Stimulated activated CD4-positive, alpha-beta T cell treated with anti-CD3 and anti-CD28 coated beads, Interleukin-15, amount 100 ng/mL, for 1 hour (primary cell): ENCODE data around the gene HABP2.

ENCODE experiments used
- DNase-seq, 2 donors: peaks; one replicate each; pipeline ENCODE4 v3.0.0-alpha.2; 2020; ENCODE audit warnings: low read depth in 1 of 2, low spot score in 1 of 2

The HABP2 gene

DNA sequence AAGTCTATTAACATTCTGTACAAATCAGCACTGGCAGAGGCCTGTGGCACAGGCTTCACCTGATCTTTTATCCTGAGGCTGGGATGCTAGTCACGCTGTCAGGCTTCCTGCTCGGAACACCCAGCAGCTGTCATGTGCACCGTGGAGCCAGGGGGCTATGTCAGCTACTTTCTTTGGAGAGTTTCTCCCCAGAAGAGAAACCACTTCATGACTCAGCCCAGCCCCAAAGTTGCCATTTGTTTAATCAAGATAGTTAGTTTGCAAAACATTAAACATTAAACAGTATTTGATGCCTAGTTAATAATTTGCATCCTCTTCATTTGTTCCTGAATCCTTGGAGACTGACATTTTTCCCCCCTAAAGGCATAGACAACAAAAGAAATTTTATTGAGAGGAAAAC lies at the start of gene HABP2:
TSS of gene HABP2 (plus strand) at position 353 of the 400 bp plus-strand sequence. CDS start 69 bp downstream, outside the sequence.
- DNase-seq = no peak

DNA sequence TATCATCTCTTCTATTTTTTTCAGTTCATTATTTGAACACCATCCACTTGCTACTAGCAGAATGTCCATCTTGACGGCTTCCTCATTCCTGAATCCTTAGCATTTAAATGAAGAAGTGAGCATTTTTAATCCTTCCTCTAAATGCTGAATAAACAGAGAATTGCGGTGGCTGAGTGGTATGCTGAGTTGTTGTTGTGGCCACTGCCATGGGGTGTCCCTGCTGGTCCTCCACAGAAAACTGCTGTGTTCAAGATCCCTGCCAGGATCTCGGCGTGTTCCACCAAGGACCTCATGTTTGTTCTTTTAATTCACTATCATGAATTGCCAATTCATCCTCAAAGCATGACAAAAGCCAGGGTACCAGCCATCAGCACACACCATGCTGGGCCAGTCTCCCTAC lies 48.9 kb upstream of the HABP2 start:
- DNase-seq = no peak

DNA sequence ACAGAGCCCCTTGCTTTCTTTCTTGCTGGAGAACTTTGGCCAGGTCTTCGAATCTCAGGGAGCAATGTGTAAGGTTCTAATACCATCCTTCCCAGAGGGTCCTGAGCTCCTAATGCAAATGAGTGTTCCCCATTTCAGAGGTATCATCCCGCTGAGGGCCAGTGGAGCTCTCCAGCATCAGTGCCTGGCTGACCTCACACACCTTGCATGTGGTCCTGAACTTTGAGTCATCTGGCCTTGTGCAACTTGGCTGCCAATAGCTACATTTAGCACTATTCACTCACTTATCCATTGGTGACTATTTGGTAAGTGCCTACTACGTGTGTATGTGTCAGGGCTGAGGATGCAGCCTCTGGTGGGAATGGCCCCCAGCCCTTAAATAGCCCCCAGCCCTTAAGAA lies 48.4 kb upstream of the HABP2 start:
- DNase-seq = no peak

DNA sequence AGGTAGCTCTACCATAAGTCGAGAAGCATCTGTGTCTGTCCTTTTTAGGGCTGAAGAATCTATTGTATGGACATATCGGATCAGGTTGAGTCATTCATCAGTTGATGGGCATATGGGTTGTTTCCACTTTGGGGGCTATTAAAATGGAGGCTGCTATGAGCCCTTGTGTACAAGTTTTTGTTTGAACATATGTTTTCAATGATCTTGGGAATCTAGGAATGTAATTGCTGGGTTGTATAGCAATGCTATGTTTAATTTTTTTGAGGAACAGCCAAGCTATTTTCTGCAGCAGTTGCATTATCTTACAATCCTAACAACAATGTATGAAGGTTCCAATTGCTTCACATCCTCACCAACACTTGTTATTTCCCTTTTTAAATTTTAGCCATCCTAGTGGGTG lies 46.4 kb upstream of the HABP2 start:
- DNase-seq = no peak

DNA sequence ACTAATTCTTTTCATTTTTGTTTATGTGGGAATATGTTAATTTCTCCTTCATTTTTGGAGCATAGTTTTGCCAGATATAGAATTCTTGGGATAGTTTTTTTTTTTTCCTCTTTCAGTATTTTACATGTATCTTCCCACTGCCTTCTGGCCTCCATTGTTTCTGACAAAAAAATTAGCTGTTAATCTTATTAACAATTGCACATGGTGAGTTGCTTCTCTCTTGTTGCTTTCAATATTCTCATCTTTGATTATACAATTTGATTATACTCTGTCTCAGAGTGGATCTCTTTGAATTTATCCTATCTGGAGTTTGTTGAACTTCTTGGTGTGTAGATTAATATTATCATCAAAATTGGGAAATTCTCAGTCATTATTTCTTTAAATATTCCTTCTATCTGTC lies 41.4 kb upstream of the HABP2 start:
- no peak for DNase-seq

DNA sequence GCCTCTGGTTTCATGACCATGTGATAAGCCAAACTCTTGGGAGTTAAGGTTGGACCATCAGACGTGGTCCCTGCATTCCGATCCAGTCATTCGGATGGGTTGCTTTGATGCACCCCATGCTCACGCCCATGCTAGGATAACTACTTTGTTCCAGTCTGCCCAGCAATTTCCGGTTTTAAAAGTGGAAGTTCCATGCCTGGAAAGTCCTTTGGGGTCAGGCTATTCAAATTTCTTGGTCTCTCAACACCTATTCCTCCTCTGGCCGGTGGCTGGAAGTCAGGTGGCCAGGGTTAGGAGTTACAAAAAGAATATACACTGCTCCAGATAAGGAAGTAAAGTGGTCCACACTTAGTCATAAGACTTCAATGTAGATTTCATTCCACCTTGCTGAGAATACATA lies 37.7 kb upstream of the HABP2 start:
- no peak for DNase-seq

DNA sequence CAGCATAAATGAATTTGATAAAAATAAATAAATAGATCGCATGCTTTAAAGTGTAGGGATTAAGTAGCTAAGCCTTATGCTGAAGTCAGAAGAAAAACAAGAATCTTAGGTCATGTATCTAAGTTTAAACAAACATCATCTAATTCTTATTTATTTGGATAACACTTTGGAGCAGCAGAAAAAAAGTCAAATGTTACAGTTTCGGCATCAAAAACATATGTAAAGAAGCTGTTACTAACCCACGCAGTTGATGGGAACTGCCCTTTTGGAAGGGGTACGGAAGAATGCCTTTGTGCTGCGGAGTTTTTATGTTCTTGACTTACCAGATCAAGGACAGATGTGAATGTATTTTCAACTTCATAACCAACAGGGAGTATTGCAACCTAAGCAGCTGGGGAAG lies 37.3 kb upstream of the HABP2 start:
- no peak for DNase-seq

DNA sequence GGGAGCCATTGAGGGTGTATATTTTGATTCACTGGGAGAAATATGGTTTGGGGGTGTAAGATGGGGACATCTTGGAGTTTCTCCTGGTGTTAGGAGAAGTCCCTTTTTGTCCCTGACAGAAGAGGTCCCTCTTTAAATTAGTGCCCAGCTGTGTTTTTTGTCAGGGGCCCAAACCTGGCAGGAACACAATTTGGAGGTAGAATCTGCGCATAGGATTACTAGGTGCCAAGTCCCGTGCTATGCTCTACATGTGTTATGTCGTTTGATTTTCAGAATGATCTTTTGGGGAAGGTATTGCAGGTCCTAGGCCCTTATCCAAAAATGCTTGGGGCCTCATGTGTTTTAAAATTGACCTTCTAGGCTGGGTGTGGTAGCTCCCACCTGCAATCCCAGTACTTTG lies 36.8 kb upstream of the HABP2 start:
- DNase-seq = no peak

DNA sequence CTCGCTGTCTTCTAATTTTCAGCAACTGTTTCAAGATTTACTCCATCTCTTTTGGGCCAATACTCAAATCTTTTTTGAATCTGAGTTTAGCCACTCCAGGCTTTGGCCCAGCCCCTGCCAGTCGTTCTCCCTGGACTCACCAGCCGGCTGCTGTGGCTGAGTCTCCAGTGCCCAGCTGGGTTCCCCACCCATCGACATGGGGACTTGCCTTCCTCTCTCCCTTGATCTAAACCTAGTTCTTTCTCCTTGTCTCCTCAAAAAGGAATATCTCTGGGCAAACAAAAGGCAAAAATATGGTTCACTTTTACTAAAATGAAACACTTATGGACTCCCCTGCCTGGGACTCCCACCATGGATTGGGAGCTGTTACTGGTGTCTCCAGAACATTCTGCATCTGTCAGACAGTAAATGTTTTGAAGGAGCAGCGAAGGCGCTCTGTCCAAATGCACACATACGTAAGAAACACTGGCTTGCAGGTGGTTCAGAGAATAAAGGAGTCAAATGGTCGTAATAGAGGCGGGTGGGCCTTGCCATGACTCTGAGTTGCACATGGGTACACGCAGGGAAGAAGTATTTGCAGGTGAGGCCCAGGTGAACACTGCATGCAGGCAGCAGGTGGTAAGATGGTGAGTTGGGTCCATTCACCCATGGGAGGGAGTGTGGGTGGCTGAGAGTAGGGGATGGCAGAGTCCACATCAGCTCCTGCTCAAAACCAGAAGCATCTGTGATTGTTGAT lies 35.5 kb upstream of the HABP2 start:
- no peak for DNase-seq

DNA sequence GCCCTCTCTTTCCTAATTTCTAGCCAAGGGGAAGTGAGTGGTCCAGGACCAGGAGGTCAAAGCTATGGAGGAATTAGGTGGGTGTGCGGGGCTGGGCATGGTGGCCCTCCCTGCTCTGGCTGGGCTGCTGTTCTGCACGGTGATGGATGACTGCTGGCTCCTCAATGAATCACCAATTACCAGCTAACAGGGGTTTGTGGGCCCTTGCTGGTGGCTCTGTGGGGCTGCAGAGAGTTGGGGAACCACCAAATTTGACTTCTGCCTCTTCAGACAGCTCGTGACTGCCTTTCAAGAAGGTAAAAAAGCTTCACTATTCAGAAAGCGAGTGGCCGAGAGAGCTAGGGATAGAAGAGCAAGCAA lies 35.0 kb upstream of the HABP2 start:
- DNase-seq = no peak

DNA sequence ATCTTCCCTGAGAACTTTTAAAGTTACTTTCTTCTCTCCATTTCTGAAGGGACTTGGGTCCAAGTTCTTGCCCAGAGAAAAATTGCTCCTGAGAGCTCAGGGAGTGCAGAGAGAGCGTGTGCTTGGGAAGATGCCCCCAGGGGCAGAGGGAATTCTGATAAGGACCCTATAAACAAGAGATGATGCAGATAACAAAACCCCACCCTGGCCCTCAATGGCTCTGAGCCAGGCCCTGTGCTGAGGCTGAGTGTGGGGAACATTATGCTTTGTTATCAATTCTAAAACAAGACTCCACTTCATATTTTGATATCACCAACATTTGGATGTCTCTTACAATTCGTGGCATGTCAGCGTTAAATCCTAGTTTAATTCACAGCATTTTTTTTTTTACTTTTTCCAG lies 34.4 kb upstream of the HABP2 start:
- no peak for DNase-seq

DNA sequence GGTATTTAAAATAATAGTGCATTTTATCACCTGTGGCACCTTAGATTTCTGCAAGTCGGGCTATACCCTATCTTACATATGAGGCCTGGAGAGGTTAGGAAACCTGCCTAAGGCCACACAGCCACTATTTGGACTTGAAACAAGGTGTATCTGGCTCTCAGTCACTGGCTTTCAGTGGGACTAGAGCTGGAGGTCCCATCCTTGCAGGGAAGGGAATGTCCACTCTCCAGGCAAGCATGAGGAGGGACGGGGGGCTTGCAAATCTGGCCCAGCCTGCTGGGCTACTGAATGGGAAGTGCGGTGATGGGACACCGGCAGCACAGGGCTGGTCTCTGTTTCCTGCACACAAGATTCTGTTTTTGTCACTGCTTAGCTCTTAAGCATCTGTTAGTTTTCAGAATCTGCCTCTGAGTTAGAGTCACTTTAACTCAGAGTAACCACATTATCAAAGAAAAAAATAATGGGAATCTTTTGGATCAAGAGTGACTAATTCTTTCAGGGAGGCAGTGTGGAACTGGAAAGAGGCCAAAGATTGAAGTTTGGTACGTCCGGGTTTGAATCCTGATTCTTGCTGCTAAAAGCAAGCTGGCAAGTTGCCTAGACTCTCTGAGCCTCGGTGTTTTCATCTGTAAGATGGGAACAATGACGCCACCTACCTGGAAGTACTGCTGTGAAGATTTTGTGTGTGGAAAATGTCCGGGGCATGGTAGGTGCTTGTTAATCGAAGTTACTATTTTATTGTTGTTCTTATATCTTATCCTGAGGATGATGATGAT lies 33.8 kb upstream of the HABP2 start:
- no peak for DNase-seq

DNA sequence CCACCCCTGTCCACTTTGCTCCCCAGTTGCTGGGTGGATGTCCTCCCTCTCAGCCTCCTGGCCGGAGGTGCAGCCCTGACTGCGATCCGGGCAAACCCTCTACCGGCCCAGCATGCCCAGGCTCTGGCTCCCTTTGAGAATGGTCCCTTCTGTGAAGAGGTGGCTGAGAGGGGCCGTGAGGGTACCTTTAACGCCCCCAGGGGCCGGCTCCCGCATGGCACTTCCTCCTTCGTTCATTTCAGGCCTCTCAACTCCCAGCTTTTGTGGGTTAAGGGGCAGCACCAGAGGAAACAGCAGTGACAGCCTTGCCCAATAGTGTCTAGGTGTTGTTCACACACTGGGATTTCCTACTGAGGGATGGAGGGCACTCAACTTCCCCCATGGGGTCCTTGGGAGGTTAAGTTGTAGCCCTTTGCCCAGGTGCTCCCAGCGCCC lies 33.2 kb upstream of the HABP2 start:
- no peak for DNase-seq

DNA sequence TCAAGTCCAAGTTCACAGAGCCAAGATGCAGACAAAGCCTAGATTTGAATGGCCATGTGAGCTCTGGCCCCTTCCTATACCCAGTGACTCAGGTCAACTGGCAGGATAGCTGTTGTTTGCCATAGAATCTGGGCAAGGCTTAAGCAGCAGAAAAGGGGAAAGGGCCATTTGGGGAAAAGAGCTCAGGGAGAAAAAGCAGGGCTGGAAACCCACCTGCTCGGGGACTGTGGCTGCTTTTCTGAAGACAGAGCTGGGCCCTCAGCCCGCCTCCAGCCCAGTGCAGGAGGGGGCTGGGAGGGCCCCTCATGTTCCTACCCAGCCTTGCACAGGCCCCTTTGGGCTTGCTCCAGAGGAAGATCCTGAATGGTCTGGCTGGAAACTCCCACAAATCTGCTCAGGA lies 32.6 kb upstream of the HABP2 start:
- DNase-seq = no peak

DNA sequence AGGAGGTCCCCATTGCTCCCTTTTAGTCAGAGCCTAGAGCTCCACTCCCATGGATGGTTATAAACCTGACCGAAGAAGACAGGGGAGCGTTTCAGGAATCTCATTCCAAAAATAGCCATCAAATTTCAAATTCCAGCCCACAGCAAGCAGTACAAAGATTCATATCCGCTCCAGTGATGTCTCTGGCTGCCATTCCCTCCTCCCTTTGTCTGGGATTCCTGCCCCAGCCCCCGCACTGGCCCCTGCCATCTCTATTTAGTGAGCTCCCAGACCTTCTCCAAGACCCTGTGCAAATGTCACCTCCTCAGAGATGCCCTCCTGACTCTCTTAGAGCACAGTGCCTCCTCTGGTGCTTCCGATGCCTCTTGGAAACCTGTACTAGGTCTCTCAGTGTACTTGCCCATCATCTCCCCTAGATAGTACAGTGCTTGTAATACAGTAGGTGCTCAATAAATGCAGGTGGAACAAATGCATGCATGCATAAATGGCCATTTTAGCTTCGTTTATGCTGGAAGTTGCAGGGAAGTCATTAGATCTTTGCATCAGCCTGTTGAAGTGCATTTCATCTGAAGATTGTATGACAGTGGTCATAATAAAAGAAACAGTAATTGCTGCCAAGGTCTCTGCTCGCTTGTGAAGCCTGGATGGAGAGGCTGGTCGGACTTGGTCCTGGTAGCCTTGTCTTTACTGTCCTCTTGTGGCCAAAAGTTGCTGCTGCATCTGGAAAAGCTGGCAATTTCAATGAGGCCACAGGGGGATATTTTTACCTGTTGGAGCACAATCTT lies 32.0 kb upstream of the HABP2 start:
- no peak for DNase-seq

DNA sequence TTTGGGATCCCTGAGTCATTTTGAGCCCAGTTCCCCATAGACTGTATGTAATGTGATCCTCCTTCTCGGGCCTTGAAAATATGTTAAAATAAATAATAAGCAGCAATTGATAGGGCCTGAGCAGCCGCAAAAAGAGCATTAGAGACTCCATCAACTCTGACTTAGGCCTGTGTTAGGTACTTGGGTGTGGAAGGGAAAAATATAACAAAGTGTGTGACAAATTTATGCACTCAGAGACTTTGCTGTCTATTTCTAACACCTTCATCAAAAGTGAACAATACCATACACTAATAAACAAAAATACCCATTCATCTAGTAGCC lies 31.4 kb upstream of the HABP2 start:
- no peak for DNase-seq

DNA sequence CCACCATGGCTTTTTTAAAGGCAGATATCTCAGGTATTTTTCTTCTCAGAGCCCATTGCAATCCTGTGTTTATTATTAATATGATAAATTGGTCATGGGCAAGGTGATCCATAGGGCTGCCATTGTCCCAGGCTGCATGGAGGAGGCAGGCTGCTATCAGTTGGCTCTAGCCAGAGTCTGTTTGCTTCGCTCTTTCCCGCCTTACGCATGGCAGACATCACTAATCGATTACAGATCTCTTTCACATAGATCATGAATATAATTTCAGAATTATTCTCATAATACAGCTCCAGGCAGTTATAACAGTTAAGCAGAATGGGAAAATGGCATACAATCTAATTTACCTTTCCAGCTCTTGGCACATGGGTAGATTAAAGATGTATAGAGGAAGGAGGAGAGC lies 30.4 kb upstream of the HABP2 start:
- no peak for DNase-seq

DNA sequence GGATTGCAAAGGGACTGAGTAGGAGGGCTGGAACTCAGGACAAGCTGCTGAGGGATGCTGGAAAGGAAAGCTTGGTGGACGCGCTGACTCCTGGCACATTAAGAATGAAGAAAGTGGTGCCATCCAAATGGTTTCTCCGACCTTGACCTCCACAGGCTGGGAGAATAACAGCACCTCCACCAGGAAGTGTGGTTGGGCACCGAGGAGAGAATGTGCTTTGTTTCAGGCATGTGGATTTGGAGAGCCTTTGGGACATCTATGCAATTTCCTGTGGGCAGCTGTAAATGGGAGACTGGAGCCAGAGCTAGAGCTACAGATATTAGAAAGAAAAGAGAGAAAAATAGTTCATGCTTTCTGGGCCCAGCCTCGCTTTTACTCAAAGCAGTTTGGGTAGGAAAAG lies 29.8 kb upstream of the HABP2 start:
- no peak for DNase-seq

DNA sequence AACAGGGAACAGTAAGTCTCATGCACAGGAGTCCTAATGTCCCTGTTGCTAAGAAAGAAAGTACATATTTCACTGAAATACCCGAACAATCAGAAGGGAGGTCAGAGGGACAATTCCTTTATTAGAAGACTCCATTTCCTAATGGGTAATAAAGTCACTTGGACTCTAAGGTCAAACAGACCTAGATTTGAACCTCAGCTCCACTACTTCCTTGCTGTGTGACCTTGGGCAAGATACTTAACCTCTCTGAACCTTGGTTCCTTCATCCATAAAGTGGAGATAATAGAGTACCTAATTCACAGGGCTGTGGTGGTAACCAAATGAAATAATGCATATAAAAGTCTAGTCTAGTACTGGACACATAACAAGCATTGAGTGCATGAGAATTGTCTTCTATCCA lies 29.2 kb upstream of the HABP2 start:
- no peak for DNase-seq

DNA sequence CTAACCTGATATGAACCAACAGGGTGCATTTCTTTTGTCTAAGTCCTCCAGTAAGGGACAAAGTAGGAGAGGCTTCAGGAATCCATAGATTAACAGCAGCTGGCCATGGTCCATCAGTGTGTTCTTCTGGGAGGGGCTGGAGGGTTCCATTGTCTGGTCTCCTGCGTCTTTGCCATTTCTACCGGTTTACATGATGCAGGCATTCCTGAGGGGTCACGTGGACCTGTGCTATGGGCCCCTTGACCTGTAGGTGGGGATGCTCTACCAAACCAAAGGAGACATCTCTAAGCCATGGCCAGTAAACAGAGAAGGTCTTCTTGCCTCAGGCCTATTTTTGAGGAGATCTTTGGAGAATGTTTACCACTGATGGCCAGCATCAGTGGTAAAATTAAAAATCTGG lies 28.7 kb upstream of the HABP2 start:
- no peak for DNase-seq

DNA sequence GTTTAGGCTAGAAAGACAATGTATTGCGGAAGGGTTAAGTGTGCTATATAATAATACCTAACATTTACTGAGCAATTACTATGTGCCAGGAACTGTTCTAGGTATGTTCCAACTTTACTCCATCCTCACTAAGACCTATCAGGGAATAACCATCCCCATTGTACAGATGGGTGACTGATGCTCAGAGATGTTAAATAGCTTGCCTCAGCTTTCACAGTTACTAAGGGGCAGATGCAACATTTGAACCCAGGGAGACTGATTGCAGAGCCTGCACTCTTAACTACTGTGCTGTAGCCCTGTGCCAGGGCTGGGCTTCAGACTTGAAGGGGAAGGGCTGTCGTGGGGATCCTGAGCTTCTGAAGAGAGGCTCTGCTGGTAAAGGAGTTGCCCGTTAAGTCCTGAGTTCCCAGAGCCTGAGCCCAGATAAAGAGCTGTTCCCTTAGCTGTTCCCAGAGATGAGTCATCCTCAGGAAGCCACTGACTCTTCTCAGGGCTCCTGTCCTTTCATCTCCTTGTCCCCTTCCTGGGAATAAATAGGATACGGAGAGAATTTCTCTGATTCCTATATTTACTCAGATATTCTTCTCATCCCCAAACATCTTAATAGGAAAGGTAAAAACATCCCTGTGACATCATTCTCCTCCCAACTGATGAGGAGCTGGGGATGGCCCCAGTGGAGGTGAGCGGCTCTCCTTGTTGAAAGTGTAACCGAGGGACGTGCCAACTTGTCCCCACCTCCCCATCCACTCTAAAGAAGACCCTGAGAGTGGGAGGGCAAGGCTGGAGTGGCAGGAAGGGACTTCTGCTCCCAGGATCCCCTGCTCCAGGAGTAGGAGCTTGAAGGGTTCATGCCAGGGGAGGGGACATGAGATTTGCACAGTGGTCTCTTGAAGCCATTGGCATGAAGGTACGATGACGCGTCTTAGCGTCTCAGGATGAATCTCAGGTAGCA lies 28.0 kb upstream of the HABP2 start:
- no peak for DNase-seq
